HepG2 (cell line): Measurements from ENCODE around the gene ALDH7A1. TPM values are rescaled to one million over a fixed set of nuclear protein-coding genes. Genes with fewer than 3 reads are reported as not detected.

Experiments used
- ATAC-seq: fragments of 200-7000 bp; cut with Tn5 transposase; 3 replicates; pipeline ENCODE4 v1.9.1; 2020; ENCODE audit warnings: mild to moderate bottlenecking, moderate library complexity
- BruUV-seq: library from RNA; stranded (reverse); fragments of 400-500 nt; replicated peaks from 2 replicates; lab custom pipeline; 2021; lab: Mats Ljungman, UMichigan
- CTCF ChIA-PET: fragments of 300-600 bp; formaldehyde crosslinking; extraction: SDS; loops from one replicate; lab custom pipeline; 2021; ENCODE audit warnings: low total read pairs, inconsistent platforms, low intra/inter-chr PET ratio; lab: Yijun Ruan, JAX
- POLR2A ChIA-PET: fragments of 350-600 bp; sonication (Branson Sonifier 250); formaldehyde crosslinking; loops from one replicate; lab custom pipeline; 2020; ENCODE audit warnings: antibody characterized with exemption, inconsistent platforms; lab: Yijun Ruan, JAX
- DNase-seq: peaks from one replicate; pipeline ENCODE4 v3.0.0-alpha.2; 2015; ENCODE audit warnings: low spot score
- FAIRE-seq: peaks from 3 replicates; lab custom pipeline; 2011; peaks lifted over from hg19 to GRCh38; lab: Jason Lieb, UNC
- H2AFZ ChIP-seq: one replicate; pipeline ENCODE4 v1.6.1; 2011; ENCODE audit warnings: low read length, inconsistent platforms
- H3K27ac ChIP-seq: fragments of 300-600 bp; 3 replicates; pipeline ENCODE4 v1.8.0; 2011; ENCODE audit warnings: mixed run types, mild to moderate bottlenecking, mixed read lengths, low read length, inconsistent platforms; ENCODE audit not compliant: insufficient read depth; ENCODE audit errors: extremely low read length
- H3K27me3 ChIP-seq, 2 experiments: fragments of 200-600 bp in 1 of 2; 2 replicates in 1 of 2; 3 replicates in 1 of 2; pipeline versions ENCODE4 v1.6.0 to v1.8.0; 2011; ENCODE audit warnings: low read length in 2 of 2, mild to moderate bottlenecking in 2 of 2, moderate library complexity in 2 of 2, inconsistent platforms in 1 of 2; ENCODE audit not compliant: insufficient read depth in 2 of 2, control insufficient read depth in 1 of 2
- H3K36me3 ChIP-seq, 2 experiments: fragments of 200-600 bp in 1 of 2; replicated peaks in 1 of 2; 2 replicates in 1 of 2; 3 replicates in 1 of 2; pipeline versions ENCODE4 v1.5.1 to v1.8.0; 2011; ENCODE audit warnings: low read length in 2 of 2, inconsistent platforms in 1 of 2; ENCODE audit not compliant: insufficient read depth in 2 of 2, control insufficient read depth in 1 of 2
- H3K4me1 ChIP-seq: 2 replicates; pipeline ENCODE4 v1.5.1; 2012; ENCODE audit warnings: low read length, inconsistent platforms; ENCODE audit not compliant: insufficient read depth
- H3K4me2 ChIP-seq: 2 replicates; pipeline ENCODE4 v1.6.0; 2011; ENCODE audit warnings: low read depth, low read length, inconsistent platforms
- H3K4me3 ChIP-seq, 3 experiments: fragments of 200-600 bp in 1 of 3; sonication (generic), shearing (Covaris generic) in 1 of 3; replicated peaks in 1 of 3; 2 replicates each; pipeline ENCODE4 v1.5.1; 2011 to 2016; ENCODE audit warnings: low read length in 3 of 3, inconsistent platforms in 2 of 3, low read depth in 2 of 3, mild to moderate bottlenecking in 2 of 3, control low read depth in 1 of 3, mixed read lengths in 1 of 3; ENCODE audit not compliant: insufficient read depth in 1 of 3
- H3K79me2 ChIP-seq: one replicate; pipeline ENCODE4 v1.6.1; 2011; ENCODE audit warnings: low read length, inconsistent platforms; ENCODE audit not compliant: insufficient read depth
- H3K9ac ChIP-seq: 2 replicates; pipeline ENCODE4 v1.6.0; 2011; ENCODE audit warnings: mild to moderate bottlenecking, low read depth, low read length, inconsistent platforms; ENCODE audit not compliant: insufficient read depth
- H3K9me3 ChIP-seq: 2 replicates; pipeline ENCODE4 v1.5.1; 2012; ENCODE audit warnings: mild to moderate bottlenecking, low read length
- H4K20me1 ChIP-seq: 2 replicates; pipeline ENCODE4 v1.6.0; 2011; ENCODE audit warnings: inconsistent platforms, mild to moderate bottlenecking, low read length, moderate library complexity; ENCODE audit not compliant: insufficient read depth
- FOXJ3 ChIP-seq: sonication (generic); formaldehyde crosslinking; IDR thresholded peaks from 2 replicates; pipeline ENCODE4 v1.4.0; 2020; ENCODE audit warnings: missing genetic modification reagents, mild to moderate bottlenecking, borderline replicate concordance
- MAF1 ChIP-seq: sonication (generic); formaldehyde crosslinking; IDR thresholded peaks from 2 replicates; pipeline ENCODE4 v1.5.0; 2020; ENCODE audit warnings: missing genetic modification reagents, borderline replicate concordance
- MYNN ChIP-seq: sonication (generic); formaldehyde crosslinking; IDR thresholded peaks from 2 replicates; pipeline ENCODE4 v1.4.0; 2020; ENCODE audit warnings: mild to moderate bottlenecking, low read depth, missing genetic modification reagents
- PAX8 ChIP-seq: sonication (generic); formaldehyde crosslinking; IDR thresholded peaks from 2 replicates; pipeline ENCODE4 v1.8.0; 2022; ENCODE audit warnings: mild to moderate bottlenecking, missing genetic modification reagents, borderline replicate concordance
- ZFY ChIP-seq: sonication (generic); formaldehyde crosslinking; IDR thresholded peaks from 2 replicates; pipeline ENCODE4 v1.4.0; 2020; ENCODE audit warnings: missing genetic modification reagents
- ZNF432 ChIP-seq: sonication (generic); formaldehyde crosslinking; IDR thresholded peaks from 2 replicates; pipeline ENCODE4 v1.5.0; 2020; ENCODE audit warnings: missing genetic modification reagents, mild to moderate bottlenecking, borderline replicate concordance
- ZNF496 ChIP-seq: sonication (generic); formaldehyde crosslinking; IDR thresholded peaks from 2 replicates; pipeline ENCODE4 v1.8.1; 2023; ENCODE audit warnings: mild to moderate bottlenecking, moderate library complexity, missing genetic modification reagents; ENCODE audit not compliant: insufficient replicate concordance
- ZZZ3 ChIP-seq: sonication (generic); formaldehyde crosslinking; IDR thresholded peaks from 2 replicates; pipeline ENCODE4 v1.4.0; 2020; ENCODE audit warnings: missing genetic modification reagents, mild to moderate bottlenecking, borderline replicate concordance
- WGBS: methylation state at CpG from one replicate; pipeline ENCODE4 v1.1.6; 2017; ENCODE audit warnings: low lambda C conversion rate; 5-methylcytosine and 5-hydroxymethylcytosine counted together
- in situ Hi-C: cut with HindIII; loops from 2 replicates; pipeline ENCODE4 v1.10.0; 2017; ENCODE audit warnings: low pct_unique_long_range_greater_than_20kb; ENCODE audit not compliant: extremely low pct_ligation_motif_present
- intact Hi-C: fragments of 100-400 bp; cut with micrococcal nuclease; formaldehyde crosslinking; loops from one replicate; pipeline ENCODE4 v1.10.0; 2022; ENCODE audit not compliant: unreplicated experiment
- polyA plus RNA-seq, 8 experiments: library from polyadenylated mRNA; depleted of rRNA in 3 of 8; stranded (reverse) in 7 of 8; unstranded in 1 of 8; fragments of >200 nt; fragmentation: Illumina TruSeq in 4 of 8; extraction: Trizol in 4 of 8; gene quantifications; 2 replicates each; pipeline versions ENCODE4 v1.2.1 to v1.2.3, GENCODE V29; 2011 to 2016; ENCODE audit warnings: low read depth in 4 of 8, missing spikeins in 1 of 8, mixed read lengths in 1 of 8; ENCODE audit not compliant: insufficient read depth in 1 of 8
- total RNA-seq, 5 experiments: library from RNA; depleted of rRNA; stranded (reverse); fragments of >200 nt; fragmentation: Illumina TruSeq; extraction: Trizol; gene quantifications; 2 replicates each; pipeline ENCODE4 v1.2.3, GENCODE V29; 2016; ENCODE audit warnings: low read depth in 1 of 5
- TF ChIP-seq, protein P1 (sequence below), 2 experiments: sonication (generic) in 1 of 2; formaldehyde crosslinking in 1 of 2; IDR thresholded peaks; 2 replicates each; pipeline versions ENCODE4 v1.5.1 to v1.6.1; 2011 to 2020; ENCODE audit warnings: borderline replicate concordance in 1 of 2, low read depth in 1 of 2, low read length in 1 of 2, mild to moderate bottlenecking in 1 of 2, missing genetic modification reagents in 1 of 2, moderate library complexity in 1 of 2
- TF ChIP-seq, protein P2 (sequence below): sonication (generic); formaldehyde crosslinking; IDR thresholded peaks from 2 replicates; pipeline ENCODE4 v1.8.0; 2022; ENCODE audit warnings: mild to moderate bottlenecking, missing genetic modification reagents, borderline replicate concordance
- TF ChIP-seq, protein P3 (sequence below): sonication (generic); formaldehyde crosslinking; IDR thresholded peaks from 2 replicates; pipeline ENCODE4 v1.4.0; 2020; ENCODE audit warnings: missing genetic modification reagents, borderline replicate concordance
- TF ChIP-seq, protein P4 (sequence below), 2 experiments: sonication (generic) in 1 of 2; formaldehyde crosslinking in 1 of 2; IDR thresholded peaks; 2 replicates each; pipeline versions ENCODE4 v1.4.0 to v1.6.1; 2018 to 2020; ENCODE audit warnings: missing genetic modification reagents in 2 of 2, borderline replicate concordance in 1 of 2, low read depth in 1 of 2, mild to moderate bottlenecking in 1 of 2, missing biosample characterization in 1 of 2

ALDH7A1 gene
- total and polyA plus RNA-seq, 2 of the 13 experiments (the other 11 are each of a cell fraction or from before 2014, with no cell fraction given): 69.0 to 100 TPM

DNA sequence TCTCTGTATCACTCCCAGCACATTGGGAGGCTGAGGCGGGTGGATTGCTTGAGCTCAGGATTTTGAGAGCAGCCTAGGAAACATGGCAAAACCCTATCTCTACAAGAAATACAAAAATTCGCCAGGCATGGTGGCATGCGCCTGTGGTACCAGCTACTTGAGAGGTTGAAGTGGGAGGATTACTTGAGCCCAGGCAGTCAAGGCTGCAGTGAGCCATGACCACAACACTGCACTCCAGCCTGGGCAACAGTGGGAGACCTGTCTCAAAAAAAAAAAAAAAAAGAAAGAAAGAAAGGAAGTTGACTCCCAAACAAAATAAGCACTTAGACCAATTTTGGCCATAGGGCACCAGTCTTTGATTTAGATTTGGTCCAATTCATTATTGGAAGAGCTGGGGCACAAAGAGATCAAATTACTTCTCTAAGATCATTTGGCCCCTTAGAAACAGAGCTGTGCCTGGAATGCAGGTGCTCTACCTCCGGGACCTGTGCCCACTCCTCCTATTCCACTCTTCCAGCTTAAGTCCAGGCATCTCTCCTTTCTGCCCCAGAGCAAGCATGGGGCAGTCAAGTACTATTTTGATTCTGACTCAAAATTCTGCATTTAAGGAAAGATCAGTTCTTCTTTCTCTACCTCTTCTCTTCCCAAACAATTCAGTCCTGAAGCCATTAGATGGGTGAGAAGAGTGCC lies 59.0 kb downstream of the ALDH7A1 start:
- no peaks in the 10 kb centered on the region for H3K9me3 ChIP-seq
- H3K4me1 ChIP-seq: peaks cover 23% of the 10 kb centered on the region
- no peaks in the 10 kb centered on the region; a peak in 1 of 5 replicates for H3K27me3 ChIP-seq
- BruUV-seq: no TSS peak
- H3K79me2 ChIP-seq: no peaks in the 10 kb centered on the region
- no peak overlapping the region for H2AFZ ChIP-seq
- no peak overlapping the region for H3K4me2 ChIP-seq
- H3K27ac ChIP-seq: no peak overlapping the region
- no peak for FAIRE-seq
- no peaks in the 10 kb centered on the region for H4K20me1 ChIP-seq
- CTCF ChIA-PET: no interaction called here
- in situ Hi-C loops (loop anchor here (5.0 kb wide), 1 partner anchor 184 kb away; no protein-coding TSS in a partner anchor), intact Hi-C loops (loop anchor here (5.0 kb wide), 1 partner anchor 44 kb away; no protein-coding TSS in a partner anchor)
- H3K4me3 ChIP-seq: no peak overlapping the region
- no peaks in the 10 kb centered on the region for H3K36me3 ChIP-seq
- POLR2A ChIA-PET: no interaction called here
- ATAC-seq: no peak
- WGBS: 54% methylated on average over 4 of the region's 4 CpGs
- DNase-seq: no peak
- H3K9ac ChIP-seq: no peak overlapping the region
- TF ChIP-seq ZNF432 (CRISPR knock-in tag) (no peak), ZZZ3 (no peak), PAX8 (CRISPR knock-in tag) (no peak), ZFY (CRISPR knock-in tag) (no peak), ZNF496 (CRISPR knock-in tag) (no peak), MAF1 (CRISPR knock-in tag) (no peak), FOXJ3 (CRISPR knock-in tag) (no peak), MYNN (CRISPR knock-in tag) (no peak)
- TF ChIP-seq, protein P1, sequence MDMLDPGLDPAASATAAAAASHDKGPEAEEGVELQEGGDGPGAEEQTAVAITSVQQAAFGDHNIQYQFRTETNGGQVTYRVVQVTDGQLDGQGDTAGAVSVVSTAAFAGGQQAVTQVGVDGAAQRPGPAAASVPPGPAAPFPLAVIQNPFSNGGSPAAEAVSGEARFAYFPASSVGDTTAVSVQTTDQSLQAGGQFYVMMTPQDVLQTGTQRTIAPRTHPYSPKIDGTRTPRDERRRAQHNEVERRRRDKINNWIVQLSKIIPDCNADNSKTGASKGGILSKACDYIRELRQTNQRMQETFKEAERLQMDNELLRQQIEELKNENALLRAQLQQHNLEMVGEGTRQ (IDR thresholded peaks at IDR 0.05; ENCODE audit: low read depth, low read length): no peak
- TF ChIP-seq, protein P1 (CRISPR knock-in tag; IDR thresholded peaks at IDR 0.05; ENCODE audit: borderline replicate concordance): no peak
- TF ChIP-seq, protein P2, sequence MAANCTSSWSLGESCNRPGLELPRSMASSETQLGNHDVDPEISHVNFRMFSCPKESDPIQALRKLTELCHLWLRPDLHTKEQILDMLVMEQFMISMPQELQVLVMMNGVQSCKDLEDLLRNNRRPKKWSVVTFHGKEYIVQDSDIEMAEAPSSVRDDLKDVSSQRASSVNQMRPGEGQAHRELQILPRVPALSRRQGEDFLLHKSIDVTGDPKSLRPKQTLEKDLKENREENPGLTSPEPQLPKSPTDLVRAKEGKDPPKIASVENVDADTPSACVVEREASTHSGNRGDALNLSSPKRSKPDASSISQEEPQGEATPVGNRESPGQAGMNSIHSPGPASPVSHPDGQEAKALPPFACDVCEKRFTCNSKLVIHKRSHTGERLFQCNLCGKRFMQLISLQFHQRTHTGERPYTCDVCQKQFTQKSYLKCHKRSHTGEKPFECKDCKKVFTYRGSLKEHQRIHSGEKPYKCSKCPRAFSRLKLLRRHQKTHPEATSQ: no peak
- TF ChIP-seq, protein P3, sequence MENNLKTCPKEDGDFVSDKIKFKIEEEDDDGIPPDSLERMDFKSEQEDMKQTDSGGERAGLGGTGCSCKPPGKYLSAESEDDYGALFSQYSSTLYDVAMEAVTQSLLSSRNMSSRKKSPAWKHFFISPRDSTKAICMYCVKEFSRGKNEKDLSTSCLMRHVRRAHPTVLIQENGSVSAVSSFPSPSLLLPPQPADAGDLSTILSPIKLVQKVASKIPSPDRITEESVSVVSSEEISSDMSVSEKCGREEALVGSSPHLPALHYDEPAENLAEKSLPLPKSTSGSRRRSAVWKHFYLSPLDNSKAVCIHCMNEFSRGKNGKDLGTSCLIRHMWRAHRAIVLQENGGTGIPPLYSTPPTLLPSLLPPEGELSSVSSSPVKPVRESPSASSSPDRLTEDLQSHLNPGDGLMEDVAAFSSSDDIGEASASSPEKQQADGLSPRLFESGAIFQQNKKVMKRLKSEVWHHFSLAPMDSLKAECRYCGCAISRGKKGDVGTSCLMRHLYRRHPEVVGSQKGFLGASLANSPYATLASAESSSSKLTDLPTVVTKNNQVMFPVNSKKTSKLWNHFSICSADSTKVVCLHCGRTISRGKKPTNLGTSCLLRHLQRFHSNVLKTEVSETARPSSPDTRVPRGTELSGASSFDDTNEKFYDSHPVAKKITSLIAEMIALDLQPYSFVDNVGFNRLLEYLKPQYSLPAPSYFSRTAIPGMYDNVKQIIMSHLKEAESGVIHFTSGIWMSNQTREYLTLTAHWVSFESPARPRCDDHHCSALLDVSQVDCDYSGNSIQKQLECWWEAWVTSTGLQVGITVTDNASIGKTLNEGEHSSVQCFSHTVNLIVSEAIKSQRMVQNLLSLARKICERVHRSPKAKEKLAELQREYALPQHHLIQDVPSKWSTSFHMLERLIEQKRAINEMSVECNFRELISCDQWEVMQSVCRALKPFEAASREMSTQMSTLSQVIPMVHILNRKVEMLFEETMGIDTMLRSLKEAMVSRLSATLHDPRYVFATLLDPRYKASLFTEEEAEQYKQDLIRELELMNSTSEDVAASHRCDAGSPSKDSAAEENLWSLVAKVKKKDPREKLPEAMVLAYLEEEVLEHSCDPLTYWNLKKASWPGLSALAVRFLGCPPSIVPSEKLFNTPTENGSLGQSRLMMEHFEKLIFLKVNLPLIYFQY (CRISPR knock-in tag): no peak
- TF ChIP-seq, protein P4, sequence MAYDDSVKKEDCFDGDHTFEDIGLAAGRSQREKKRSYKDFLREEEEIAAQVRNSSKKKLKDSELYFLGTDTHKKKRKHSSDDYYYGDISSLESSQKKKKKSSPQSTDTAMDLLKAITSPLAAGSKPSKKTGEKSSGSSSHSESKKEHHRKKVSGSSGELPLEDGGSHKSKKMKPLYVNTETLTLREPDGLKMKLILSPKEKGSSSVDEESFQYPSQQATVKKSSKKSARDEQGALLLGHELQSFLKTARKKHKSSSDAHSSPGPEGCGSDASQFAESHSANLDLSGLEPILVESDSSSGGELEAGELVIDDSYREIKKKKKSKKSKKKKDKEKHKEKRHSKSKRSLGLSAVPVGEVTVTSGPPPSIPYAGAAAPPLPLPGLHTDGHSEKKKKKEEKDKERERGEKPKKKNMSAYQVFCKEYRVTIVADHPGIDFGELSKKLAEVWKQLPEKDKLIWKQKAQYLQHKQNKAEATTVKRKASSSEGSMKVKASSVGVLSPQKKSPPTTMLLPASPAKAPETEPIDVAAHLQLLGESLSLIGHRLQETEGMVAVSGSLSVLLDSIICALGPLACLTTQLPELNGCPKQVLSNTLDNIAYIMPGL (CRISPR knock-in tag; IDR thresholded peaks at IDR 0.05; ENCODE audit: borderline replicate concordance in 1 of 2, low read depth in 1 of 2): no peak
